Activated T-cell treated with anti-CD3 and anti-CD28 coated beads for 24 hours (primary cell): ENCODE data around the gene CHST11.
"Not testable (repeated sequence)": the region's sequence is repeated elsewhere in the genome, so short reads cannot be mapped to it uniquely, and the experiment has no call there.

Experiments
- DNase-seq: peaks from one replicate; pipeline ENCODE4 v3.0.0-alpha.2; 2020; ENCODE audit warnings: low read depth

The CHST11 gene

DNA sequence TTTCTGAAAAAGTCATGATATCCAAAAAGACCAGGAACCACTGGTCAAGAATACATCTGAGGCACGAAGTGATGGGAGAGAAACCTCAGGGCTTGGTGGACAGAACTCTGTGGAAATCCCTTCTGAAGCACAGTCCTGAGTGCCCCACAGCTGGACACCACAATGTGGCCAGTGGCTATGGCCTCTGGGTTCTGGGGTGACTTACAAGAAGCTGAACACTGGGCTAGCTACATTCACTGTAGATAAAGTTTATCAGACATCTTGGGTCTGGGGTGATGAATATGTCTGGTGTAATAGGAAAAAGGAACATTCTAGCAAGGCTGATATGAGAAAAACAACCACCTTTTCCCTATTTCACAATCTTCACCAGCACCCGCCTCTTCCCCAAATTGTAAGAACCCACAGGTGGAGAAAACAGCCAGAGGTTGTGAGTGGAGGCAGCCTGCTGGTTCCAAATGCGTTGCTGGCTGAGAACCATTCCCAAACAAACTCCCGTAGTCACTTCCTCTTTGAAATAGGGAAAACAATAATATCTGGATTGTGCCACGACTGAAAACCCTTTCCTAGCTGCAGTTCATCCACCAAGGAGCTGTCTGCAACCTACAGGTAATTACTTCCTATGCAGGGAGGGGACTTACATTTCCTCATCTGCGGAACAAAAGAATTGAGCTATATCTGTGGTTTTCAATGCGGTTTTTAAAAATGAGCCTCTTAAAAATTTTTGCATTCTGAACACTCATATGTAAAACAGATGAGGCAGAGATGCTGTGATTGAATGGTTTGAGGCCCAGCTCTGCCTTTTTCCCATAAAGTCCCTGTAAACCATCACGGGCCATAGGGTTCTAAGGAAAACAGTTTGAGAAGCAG lies 307.7 kb downstream of the CHST11 start:
- DNase-seq: no peak

DNA sequence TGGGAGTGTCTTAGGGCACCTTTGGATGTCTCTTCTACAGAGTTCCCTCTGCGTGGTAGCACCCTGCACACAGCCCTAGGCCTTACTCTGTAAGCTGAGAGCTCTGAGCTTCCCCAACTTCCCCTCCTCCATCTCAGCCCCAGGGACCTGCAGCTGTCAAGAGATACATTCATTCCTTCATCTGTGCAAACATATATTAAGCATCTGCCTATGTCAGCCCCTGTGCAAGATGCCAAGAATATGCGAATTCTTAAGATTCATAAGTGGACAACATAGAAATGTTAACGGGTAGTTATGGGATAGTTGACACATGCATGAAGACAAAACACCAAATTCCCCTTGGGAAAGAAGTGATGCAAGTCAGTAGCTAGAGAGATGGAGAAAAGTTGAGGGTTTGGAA lies 310.5 kb downstream of the CHST11 start:
- DNase-seq: no peak

DNA sequence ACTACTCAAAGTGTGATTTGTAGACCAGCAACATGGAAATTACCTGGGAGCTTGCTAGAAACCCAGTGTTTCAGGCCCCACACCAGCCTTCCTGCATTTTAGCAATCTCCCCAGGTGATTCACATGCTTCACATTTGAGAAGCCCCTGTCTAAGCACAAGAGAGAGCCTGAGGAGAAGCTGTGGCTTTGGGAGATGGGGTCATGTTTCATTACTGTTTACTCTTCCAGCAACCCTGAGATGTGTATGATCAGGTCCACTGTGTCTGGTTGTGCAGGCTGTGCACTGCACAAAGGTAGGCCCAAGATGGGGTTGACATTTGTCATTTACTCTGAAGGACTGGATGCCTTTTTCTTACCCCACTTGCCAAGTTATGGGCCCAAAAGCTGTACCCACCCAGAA lies 311.3 kb downstream of the CHST11 start:
- DNase-seq: no peak

DNA sequence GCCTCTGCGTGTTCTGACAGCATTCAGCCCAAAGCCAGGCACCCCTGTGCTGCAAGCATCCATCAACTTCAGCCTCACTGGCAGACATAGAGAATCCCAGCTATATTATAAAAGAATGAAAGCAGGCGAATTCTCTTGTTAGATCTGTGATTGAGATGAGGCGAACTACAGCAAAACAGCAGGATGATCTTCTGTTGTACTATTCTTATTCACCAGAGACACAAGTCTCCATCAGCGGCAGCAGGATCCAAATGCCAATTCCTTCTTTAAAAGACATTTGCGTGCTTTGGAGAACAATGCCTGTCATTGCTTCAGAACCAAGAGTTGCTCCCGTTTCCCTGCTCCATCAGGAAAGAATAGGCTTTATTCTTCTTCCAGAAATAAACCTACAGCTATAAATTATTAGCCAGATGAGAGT lies 312.4 kb downstream of the CHST11 start:
- DNase-seq: no peak

DNA sequence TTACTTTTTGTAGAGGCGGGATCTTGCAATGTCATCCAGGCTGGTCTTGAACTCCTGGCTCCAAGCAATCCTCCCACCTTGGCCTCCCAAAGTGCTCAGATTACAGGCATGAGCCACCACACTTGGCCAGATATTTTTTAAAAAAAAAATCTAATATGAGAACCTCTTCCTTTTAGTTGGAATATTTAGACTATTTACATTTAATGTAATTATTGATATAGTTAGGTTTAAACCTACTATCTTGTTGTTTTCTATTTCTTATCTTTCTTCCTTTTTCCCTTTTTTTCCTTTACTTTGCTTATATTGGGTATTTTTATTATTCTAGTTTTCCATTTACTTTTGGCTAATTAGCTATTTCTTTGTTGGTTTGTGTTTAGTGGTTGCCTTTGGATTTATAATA lies 315.6 kb downstream of the CHST11 start:
- DNase-seq: no peak

DNA sequence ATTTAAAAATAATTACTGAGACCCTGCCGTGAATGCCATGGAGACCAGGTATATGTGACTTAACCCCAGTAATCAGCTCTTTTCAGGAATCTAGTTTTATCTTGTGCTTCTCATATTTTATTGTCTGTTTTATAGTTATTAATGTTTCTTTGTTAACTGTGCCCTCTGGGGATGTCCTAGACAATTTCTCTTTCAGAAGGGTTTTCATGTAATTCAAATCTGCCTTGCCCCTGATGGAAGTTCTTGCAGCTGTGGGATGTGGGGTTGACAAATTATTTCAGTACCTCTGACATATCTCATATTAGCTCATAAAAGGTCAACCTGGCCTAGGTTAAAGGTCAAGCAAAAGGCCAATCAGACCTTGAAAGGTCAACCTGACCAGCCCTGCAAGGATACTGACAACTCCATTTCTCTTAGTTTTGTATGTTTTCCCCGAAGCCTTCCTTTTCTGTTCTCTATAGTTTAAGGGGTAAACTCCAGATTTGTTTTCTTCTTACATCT lies 319.0 kb downstream of the CHST11 start:
- no peak for DNase-seq

DNA sequence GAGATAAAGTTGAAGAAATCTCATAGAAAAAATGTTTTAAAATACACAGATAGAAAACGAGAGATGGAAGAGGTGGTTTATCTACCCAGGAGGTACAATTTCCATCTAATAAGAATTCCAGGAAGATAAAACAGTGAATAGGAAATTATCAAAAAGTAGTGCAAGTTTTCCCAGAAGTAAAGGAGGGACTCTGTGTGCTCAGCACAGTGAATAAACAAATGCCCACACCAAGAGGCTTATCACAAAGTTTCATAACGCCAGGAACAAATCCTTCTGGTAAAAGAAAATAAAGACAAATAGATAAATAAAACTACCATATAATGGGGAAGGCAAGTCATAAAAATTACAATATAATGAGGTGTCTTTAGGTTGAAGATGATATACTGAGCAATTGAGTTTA lies 322.4 kb downstream of the CHST11 start:
- DNase-seq: no peak

DNA sequence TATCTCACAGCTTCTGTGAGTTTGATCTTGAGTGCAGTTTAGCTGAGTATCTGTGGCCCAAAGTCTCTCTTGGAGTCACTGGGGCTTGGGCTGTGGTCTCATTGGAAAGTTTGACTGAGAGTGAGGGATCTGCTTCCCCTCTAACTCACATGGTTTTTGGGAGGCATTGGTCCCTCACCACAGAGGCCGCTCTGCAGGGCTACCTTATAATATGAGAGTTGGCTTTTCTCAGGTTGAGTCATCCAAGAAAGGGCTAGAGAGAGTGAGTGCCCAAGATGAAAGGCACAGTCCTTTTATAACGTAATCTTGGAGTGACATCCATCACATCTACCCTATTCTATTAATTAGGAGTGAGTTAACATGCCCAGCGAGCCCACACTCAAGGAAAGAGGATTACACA lies 325.5 kb downstream of the CHST11 start:
- DNase-seq: no peak

DNA sequence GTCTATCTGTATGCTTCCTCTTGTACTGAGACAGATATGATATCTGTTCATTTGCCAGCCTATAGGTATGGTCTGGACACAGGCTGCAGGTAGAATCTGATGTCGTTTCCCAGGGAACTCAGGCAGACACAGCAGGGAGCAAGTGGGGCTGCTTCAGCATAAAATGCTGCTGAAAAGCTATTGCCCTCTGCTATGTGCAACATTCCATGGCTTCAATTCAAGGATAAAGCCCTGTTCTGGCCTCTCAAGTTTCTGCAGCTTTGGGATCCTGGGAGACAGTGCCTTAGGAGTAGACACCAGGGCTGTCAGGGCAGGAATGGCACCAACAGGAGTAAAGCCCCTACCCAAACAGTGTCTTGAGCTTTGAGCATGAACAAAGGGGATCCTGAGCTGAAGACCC lies 327.8 kb downstream of the CHST11 start:
- DNase-seq: no peak

DNA sequence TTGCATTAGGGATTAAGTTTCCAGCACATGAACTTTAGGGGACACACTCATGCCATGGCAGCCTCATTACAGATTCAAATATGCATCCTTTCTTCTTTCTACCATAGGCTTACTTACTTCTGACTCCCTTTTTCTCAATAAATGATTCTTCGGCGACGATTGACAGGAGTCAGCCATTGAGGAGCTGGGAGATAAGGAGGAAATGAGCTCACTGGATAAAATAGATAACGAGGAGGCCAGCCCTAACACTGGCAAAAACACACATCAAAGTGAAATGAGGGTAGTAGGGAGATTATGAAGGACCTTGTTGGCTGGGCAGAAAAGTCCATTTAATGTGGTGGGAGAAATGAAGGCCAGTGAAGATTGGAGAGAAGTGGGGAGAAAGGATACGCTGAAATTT lies 329.1 kb downstream of the CHST11 start:
- DNase-seq: no peak

DNA sequence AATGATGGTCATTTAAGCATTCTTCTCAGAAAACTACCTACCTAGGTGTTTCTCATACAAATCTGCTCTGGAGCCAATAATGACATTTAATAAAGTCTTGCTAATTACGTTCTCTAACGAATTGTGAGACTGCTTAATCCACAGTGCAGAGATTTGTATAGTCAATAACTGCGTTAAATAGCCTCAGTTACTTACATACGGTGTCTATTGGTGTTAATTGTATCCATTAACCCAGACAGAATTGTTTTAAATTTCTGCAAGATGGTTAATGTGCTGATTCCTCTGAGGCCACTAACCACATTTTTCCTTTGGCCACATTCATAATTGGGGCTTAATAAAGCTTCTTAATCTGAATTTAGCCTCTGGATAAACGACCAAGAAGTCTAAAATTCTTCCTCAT lies 329.6 kb downstream of the CHST11 start:
- DNase-seq: no peak

DNA sequence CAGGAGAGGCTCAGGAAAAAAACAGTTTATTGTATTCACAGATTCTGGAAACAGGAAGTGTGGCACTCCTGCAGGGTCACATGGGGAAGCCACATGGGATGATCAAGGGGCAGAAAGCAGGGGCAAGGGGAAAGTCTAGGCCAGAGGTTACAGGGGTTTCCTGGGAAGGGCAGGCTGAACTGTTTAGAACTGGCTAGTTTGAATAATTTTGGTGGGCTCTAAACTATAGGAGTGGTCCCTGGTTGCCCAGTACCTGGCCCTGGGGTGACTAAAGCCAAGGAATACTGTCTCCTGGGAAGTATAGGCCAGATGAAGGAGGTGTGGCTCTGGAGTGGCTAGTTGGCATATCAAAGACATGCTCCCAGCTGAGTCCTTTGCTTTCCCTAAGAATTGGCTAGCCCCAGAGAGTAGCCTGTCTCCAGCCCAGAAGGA lies 332.1 kb downstream of the CHST11 start:
- DNase-seq: no peak

DNA sequence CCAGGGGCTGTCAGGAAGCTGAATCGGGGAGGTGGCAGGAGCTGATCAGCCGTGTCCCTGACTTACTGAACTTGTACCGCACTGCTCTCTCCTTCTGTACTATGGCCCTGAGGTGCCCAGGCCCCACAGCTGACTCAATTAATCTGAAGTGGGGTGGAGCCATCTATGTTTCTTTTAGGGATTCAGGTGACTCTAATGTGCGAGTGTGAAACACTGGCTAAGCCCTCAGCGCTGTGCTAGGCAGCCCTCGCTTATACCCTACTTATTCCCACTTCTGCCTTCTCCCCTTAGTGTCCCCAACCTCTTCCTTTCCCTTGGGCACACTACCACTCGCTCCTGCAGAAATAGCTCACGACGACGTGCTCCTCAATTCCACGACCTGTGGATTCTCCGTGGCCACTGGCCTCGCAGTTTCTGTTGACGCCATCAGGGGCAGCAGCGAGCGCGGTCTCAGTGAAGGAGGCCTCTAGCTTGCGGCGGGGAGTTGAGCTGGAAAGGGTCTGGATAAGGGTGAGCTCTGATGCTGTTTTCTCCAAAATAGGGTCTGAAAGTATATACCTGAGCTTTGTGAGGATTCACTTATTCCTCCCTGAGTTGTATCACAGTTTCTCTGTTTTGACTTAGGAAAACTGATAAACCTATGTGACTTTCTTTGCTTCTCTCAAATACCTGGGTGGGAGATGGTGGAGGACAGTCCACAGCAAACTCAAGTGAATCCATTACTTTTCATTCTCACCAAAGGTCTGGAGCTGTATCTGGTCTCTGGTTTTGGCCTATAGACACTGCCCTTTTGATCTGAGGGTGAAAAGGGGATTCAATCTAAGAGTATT lies 333.8 kb downstream of the CHST11 start:
- peak; percentile 26 for DNase-seq

DNA sequence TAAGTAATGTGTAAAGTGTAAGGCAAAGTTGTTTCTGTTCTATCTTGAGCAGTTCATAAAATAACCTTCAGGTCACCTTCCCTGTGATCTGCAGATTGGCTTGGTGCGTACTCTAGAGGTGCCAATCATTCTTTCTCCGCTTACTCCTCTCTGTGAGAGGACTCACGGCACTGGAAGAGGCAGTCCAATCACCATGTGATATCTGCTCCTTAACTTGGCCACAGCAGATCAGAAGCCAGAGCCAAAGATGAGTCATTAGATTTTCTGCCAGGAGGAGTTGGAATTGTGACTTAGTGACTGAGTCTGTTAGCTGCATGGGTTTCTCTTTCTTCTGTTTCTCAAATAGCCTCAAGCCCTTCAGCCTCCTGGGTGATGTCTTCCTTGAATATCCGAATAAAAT lies 335.8 kb downstream of the CHST11 start:
- no peak for DNase-seq

DNA sequence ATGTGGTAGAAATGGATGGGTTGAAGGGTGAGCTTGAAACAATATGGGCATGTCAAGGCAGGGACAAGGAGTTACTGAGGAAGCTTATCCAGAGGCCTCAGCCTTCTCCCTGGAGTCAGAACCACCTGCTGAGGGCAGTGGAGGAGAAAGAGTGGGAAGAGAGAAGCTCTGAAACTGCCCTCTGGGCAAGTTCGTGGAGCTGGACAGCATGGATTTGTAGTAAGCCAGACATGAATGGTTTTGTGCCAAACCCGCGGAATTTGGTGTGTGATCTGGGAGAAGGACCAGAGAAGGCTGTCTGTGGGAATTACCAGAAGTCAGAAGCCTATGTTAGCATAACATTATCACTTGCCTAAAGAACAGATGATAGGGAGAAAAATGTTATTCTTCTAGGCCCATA lies 336.5 kb downstream of the CHST11 start:
- DNase-seq: no peak

DNA sequence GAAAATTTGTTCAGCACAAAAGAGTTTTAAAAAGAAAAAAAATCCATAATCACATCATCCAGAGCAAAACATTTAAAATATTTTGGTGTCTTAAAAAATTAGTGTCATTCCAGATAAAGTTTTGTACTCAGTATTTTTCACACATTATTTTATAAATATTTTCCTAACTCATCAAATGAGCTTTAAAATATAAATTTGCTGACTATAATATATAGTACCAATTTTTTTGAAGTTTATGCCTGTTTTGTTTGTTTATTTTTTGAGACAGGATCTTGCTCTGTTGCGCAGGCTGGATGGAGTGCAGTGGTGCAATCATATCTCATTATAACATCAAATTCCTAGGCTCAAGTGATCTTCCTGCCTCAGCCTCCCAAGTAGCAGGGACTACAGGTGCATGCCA lies 337.2 kb downstream of the CHST11 start:
- DNase-seq: no peak

DNA sequence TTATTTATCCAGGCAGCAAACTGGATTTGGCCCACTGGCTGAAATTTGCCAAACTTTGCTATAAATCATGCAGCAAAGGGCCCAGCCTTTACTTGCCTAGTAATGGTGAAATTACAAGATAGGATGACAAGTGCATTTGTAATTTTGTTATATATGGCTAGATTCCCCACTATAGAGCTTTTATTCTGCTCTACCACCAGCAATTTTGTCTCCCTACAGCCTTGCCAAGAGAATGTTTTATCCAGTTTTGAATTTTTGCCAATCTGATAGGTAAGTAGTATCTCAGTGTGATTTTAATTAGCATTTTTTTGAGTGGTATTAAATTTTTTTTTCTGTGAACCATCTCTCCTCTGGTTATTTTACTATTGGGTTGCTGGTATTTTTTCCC lies 339.7 kb downstream of the CHST11 start:
- no peak for DNase-seq

DNA sequence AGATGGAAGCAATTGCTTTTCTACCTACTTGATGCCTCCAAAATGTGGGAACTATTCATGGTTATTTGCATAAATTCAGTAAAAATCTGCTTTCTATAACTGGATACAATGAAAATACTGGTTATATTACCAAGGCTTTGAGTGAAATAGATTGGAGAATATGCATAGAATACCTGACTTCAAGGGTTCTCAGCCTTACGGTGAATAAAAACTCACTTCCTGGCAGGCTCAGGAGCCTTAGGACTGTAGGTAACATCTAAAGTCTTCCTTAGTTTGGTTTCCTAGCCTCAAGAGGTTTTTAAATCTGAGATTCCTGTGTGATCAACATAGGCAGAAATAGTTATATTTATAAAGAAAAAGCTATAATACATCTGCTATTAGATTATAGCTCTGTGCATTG lies 342.7 kb downstream of the CHST11 start:
- no peak for DNase-seq

DNA sequence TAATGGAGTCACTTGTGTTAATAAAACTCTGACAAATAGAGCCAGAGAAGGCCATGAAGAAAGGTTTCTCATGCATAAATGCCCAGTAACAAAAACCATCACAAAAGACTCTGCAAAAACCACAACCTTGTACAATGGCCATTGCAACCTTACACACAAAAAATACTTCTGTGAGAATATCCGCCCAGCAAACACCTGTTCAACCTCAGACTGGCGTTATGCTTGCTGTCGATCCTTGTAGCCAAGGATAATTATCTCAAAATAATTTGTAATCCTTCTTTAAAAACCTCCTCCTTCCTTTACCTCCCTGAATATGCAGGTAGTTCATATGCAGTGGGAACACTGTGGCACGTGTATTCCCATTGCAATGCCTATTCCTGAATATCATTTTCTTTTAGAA lies 344.3 kb downstream of the CHST11 start:
- DNase-seq: no peak

DNA sequence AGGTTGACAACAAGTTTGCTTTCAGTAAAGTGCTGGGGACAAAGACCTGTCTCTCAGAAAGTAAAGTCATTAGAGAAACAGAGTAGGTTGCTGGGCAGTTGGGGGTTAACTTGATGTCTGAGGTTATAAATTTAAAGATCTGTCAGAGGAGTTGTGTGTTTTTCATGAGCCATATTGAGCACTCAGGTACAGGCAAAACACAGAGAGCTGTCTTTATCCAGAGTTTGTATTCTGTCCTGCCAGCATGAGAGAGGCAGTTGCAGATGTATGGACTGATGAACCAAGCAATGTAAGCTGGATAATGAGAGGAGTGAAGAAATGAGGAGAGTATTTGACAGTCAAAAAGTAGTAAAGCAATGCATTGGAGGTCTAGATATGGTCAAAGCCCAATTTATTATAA lies 344.7 kb downstream of the CHST11 start:
- no peak for DNase-seq

DNA sequence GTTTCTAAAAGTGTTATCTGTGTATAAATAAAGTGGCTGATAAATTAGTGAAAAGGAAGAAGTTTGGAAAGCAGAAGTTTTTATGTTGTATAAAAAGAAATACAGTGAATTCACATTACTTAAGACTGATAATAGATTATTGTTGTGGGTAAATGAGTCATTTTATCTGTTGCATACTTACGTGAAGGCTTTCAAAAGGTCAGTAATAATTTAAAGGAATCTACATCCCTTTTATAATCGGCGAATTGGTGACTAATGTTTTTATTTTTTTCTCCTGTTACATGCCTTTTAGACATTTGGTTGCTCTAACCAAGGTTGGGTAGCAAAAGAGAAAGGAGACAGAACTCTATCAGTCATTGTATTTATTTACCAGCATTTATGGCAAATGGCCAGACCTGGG lies 345.5 kb downstream of the CHST11 start:
- DNase-seq: no peak

DNA sequence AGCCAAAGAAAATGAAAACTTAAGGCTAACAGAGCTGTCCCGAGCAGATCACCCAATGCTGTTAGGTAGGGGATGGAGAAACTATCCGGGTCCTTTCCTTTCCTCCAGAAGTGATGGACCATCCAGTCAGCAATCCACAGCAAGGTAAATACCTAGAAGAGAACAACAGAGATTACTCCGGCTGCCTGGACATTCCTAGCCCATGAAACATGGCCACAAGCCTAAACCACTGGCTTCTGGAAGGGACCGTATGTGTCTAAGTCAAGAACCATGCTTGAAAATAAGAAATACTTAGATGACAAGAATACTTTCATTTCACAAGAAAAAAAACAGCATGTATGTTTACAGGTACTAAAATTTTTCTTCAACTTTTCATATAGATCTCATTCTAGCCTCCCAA lies 348.4 kb downstream of the CHST11 start:
- DNase-seq: no peak

DNA sequence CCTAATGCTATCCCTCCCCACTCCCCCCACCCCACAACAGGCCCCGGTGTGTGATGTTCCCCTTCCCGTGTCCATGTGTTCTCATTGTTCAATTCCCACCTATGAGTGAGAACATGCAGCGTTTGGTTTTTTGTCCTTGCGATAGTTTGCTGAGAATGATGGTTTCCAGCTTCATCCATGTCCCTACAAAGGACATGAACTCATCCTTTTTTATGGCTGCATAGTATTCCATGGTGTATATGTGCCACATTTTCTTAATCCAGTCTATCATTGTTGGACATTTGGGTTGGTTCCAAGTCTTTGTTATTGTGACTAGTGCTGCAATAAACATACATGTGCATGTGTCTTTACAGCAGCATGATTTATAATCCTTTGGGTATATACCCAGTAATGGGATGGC lies 349.4 kb downstream of the CHST11 start:
- not testable (repeated sequence) for DNase-seq
